Astrocyte (in vitro differentiated cells and primary cell): ENCODE results near the gene PPP2R2B. TPM values are rescaled to one million over a fixed set of nuclear protein-coding genes. Genes with fewer than 3 reads are reported as not detected.

Source experiments
- DNase-seq: peaks from one replicate; pipeline ENCODE4 v3.0.0-alpha.2; 2010; ENCODE audit warnings: low read depth
- FAIRE-seq: peaks from 2 replicates; lab custom pipeline; 2011; peaks lifted over from hg19 to GRCh38; lab: Jason Lieb, UNC
- H2AFZ ChIP-seq: 2 replicates; pipeline ENCODE4 v1.6.0; 2012; ENCODE audit warnings: low read depth, low read length, inconsistent platforms
- H3K27ac ChIP-seq: 2 replicates; pipeline ENCODE4 v1.5.1; 2011; ENCODE audit warnings: low read depth, low read length, inconsistent platforms
- H3K27me3 ChIP-seq: 2 replicates; pipeline ENCODE4 v1.6.0; 2011; ENCODE audit warnings: low read length, inconsistent platforms; ENCODE audit not compliant: insufficient read depth
- H3K36me3 ChIP-seq: 2 replicates; pipeline ENCODE4 v1.5.1; 2011; ENCODE audit warnings: low read length, inconsistent platforms; ENCODE audit not compliant: insufficient read depth
- H3K4me1 ChIP-seq: 2 replicates; pipeline ENCODE4 v1.5.1; 2011; ENCODE audit warnings: low read length, inconsistent platforms; ENCODE audit not compliant: insufficient read depth
- H3K4me2 ChIP-seq: 2 replicates; pipeline ENCODE4 v1.6.0; 2012; ENCODE audit warnings: low read length, inconsistent platforms
- H3K4me3 ChIP-seq: 2 replicates; pipeline ENCODE4 v1.5.1; 2011; ENCODE audit warnings: low read depth, mild to moderate bottlenecking, low read length, inconsistent platforms; ENCODE audit not compliant: insufficient read depth
- H3K79me2 ChIP-seq: 2 replicates; pipeline ENCODE4 v1.6.0; 2012; ENCODE audit warnings: mild to moderate bottlenecking, low read length, inconsistent platforms; ENCODE audit not compliant: insufficient read depth
- H3K9ac ChIP-seq: 2 replicates; pipeline ENCODE4 v1.6.0; 2012; ENCODE audit warnings: mild to moderate bottlenecking, low read length, inconsistent platforms
- H3K9me3 ChIP-seq: 2 replicates; pipeline ENCODE4 v1.5.1; 2012; ENCODE audit warnings: low read depth, mild to moderate bottlenecking, low read length, inconsistent platforms; ENCODE audit not compliant: insufficient read depth
- H4K20me1 ChIP-seq: 2 replicates; pipeline ENCODE4 v1.6.0; 2012; ENCODE audit warnings: low read length, inconsistent platforms; ENCODE audit not compliant: insufficient read depth
- H3K27ac Mint-ChIP-seq: one replicate; pipeline ENCODE4 v1.8.0; 2021; ENCODE audit warnings: mild to moderate bottlenecking, mixed read lengths; ENCODE audit not compliant: unreplicated experiment
- H3K27me3 Mint-ChIP-seq: one replicate; pipeline ENCODE4 v1.8.0; 2021; ENCODE audit warnings: low read depth, mixed read lengths; ENCODE audit not compliant: unreplicated experiment
- H3K36me3 Mint-ChIP-seq: one replicate; pipeline ENCODE4 v1.8.0; 2021; ENCODE audit warnings: low read depth, mixed read lengths; ENCODE audit not compliant: unreplicated experiment
- H3K4me1 Mint-ChIP-seq: one replicate; pipeline ENCODE4 v1.8.0; 2021; ENCODE audit warnings: low read depth, mixed read lengths; ENCODE audit not compliant: unreplicated experiment
- H3K4me3 Mint-ChIP-seq: one replicate; pipeline ENCODE4 v1.8.0; 2021; ENCODE audit warnings: mild to moderate bottlenecking, moderate library complexity, mixed read lengths; ENCODE audit not compliant: unreplicated experiment
- H3K9me3 Mint-ChIP-seq: one replicate; pipeline ENCODE4 v1.8.0; 2021; ENCODE audit warnings: mild to moderate bottlenecking, mixed read lengths; ENCODE audit not compliant: unreplicated experiment
- EZH2 ChIP-seq: IDR thresholded peaks from 2 replicates; pipeline ENCODE4 v1.6.1; 2012; ENCODE audit warnings: mild to moderate bottlenecking, low read length, inconsistent platforms; ENCODE audit not compliant: insufficient read depth
- total RNA-seq: library from RNA; stranded (reverse); gene quantifications from 2 replicates; pipeline ENCODE4 v1.2.1, GENCODE V29; 2021
- TF ChIP-seq, protein P1 (sequence below): IDR thresholded peaks from 2 replicates; pipeline ENCODE4 v1.5.1; 2011; ENCODE audit warnings: low read depth, mild to moderate bottlenecking, inconsistent platforms, low read length, moderate library complexity; ENCODE audit not compliant: insufficient read depth

The PPP2R2B gene
- total RNA-seq, 1 donor from 2014 or later: 5.2 TPM

DNA sequence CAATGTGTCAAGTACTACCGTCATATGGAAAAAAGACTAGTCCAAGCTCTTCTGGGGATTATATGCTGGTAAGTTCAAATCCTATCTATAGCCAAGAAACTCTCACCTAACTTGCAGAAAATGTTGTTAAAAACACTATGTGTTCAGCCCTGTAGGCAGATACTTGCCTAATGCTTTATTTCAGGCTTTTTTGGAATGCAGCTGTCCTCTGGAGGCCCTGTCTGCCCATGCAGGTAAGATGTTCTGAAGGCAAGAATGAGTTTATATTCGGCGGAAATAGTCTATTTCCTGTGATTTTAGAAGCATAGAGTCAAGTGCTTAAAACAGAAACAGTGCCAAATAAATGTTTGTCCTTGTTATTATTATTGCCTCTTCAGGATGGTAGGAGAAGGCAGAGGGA is 34.3 kb upstream of the PPP2R2B start:
- no peaks in the 10 kb centered on the region for H3K36me3 Mint-ChIP-seq
- no peak overlapping the region for H3K27ac ChIP-seq
- no peaks in the 10 kb centered on the region for H3K27me3 Mint-ChIP-seq
- no peak overlapping the region for H3K4me3 ChIP-seq
- H3K27me3 ChIP-seq: no peaks in the 10 kb centered on the region
- TF ChIP-seq, protein P1, sequence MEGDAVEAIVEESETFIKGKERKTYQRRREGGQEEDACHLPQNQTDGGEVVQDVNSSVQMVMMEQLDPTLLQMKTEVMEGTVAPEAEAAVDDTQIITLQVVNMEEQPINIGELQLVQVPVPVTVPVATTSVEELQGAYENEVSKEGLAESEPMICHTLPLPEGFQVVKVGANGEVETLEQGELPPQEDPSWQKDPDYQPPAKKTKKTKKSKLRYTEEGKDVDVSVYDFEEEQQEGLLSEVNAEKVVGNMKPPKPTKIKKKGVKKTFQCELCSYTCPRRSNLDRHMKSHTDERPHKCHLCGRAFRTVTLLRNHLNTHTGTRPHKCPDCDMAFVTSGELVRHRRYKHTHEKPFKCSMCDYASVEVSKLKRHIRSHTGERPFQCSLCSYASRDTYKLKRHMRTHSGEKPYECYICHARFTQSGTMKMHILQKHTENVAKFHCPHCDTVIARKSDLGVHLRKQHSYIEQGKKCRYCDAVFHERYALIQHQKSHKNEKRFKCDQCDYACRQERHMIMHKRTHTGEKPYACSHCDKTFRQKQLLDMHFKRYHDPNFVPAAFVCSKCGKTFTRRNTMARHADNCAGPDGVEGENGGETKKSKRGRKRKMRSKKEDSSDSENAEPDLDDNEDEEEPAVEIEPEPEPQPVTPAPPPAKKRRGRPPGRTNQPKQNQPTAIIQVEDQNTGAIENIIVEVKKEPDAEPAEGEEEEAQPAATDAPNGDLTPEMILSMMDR: no peak
- no peak for TF ChIP-seq EZH2
- H3K9me3 ChIP-seq: no peaks in the 10 kb centered on the region
- H3K4me1 Mint-ChIP-seq: peaks cover 2% of the 10 kb centered on the region
- H3K4me3 Mint-ChIP-seq: no peak overlapping the region
- no peaks in the 10 kb centered on the region for H3K4me1 ChIP-seq
- no peaks in the 10 kb centered on the region for H4K20me1 ChIP-seq
- H3K27ac Mint-ChIP-seq: no peak overlapping the region
- no peak for FAIRE-seq
- H3K36me3 ChIP-seq: no peaks in the 10 kb centered on the region
- no peaks in the 10 kb centered on the region for H3K9me3 Mint-ChIP-seq
- no peak overlapping the region for H3K9ac ChIP-seq
- H3K79me2 ChIP-seq: no peaks in the 10 kb centered on the region
- no peak for DNase-seq
- no peak overlapping the region for H2AFZ ChIP-seq
- no peak overlapping the region for H3K4me2 ChIP-seq

DNA sequence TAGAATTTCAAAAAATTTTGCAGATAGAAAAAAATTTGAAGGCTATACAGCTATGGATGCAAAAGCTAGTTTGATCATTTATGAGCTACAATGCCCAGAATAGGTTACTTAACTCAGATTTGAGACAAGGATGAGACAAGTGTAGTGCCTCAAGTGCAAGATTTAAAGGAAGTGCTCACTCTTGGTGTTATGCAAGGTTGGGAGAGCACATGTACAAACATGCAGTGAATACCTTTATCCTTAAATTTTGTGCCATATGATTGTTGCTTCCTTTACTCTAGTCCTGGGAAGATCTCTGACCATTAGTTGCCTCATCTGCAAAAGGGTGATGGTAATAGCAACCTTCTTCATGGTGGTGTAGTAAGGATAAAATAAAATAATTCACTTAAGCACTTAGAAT is 31.7 kb upstream of the PPP2R2B start:
- Histone ChIP-seq H3K4me2 (no peak overlapping the region), H3K36me3 (no peaks in the 10 kb centered on the region), H3K4me3 (no peak overlapping the region), H2AFZ (no peak overlapping the region), H4K20me1 (no peaks in the 10 kb centered on the region), H3K9ac (no peak overlapping the region), H3K4me1 (no peaks in the 10 kb centered on the region), H3K27ac (no peak overlapping the region), H3K79me2 (no peaks in the 10 kb centered on the region), H3K27me3 (no peaks in the 10 kb centered on the region), H3K9me3 (no peaks in the 10 kb centered on the region)
- H3K4me1 Mint-ChIP-seq: peaks cover 6% of the 10 kb centered on the region
- no peaks in the 10 kb centered on the region for H3K36me3 Mint-ChIP-seq
- TF ChIP-seq, protein P1: no peak
- TF ChIP-seq EZH2: no peak
- no peak overlapping the region for H3K27ac Mint-ChIP-seq
- H3K4me3 Mint-ChIP-seq: no peak overlapping the region
- no peak for FAIRE-seq
- H3K27me3 Mint-ChIP-seq: no peaks in the 10 kb centered on the region
- DNase-seq: no peak
- no peaks in the 10 kb centered on the region for H3K9me3 Mint-ChIP-seq

- H3K4me3 Mint-ChIP-seq: no peak overlapping the region
- no peaks in the 10 kb centered on the region for H3K27me3 ChIP-seq
- H3K9me3 ChIP-seq: no peaks in the 10 kb centered on the region
- no peaks in the 10 kb centered on the region for H3K36me3 Mint-ChIP-seq
- peaks cover 6% of the 10 kb centered on the region for H3K4me1 Mint-ChIP-seq
- no peak overlapping the region for H3K4me3 ChIP-seq
- no peaks in the 10 kb centered on the region for H4K20me1 ChIP-seq
- H3K79me2 ChIP-seq: no peaks in the 10 kb centered on the region
- DNase-seq (no peak), FAIRE-seq (no peak)
- no peak overlapping the region for H3K27ac ChIP-seq
- no peak overlapping the region for H3K9ac ChIP-seq
- H3K36me3 ChIP-seq: no peaks in the 10 kb centered on the region
- no peak for TF ChIP-seq EZH2
- TF ChIP-seq, protein P1: no peak
- no peak overlapping the region for H3K4me2 ChIP-seq
- no peaks in the 10 kb centered on the region for H3K27me3 Mint-ChIP-seq
- H3K9me3 Mint-ChIP-seq: no peaks in the 10 kb centered on the region
- no peaks in the 10 kb centered on the region for H3K4me1 ChIP-seq
- no peak overlapping the region for H3K27ac Mint-ChIP-seq
- no peak overlapping the region for H2AFZ ChIP-seq
Observed at GRCh38 chr5:146909255-146910068, 30.9 kb upstream of the PPP2R2B start.
